22Rv1 (cell line): ENCODE measurements around the gene SDK2.

Experiments
- ZFX ChIP-seq: fragments of 450-650 bp; IDR thresholded peaks from 2 replicates; pipeline ENCODE4 v1.6.1; 2017; ENCODE audit warnings: antibody characterized with exemption, borderline replicate concordance
- TF ChIP-seq, protein P1 (sequence below): fragments of 450-650 bp; IDR thresholded peaks from 2 replicates; pipeline ENCODE4 v1.5.1; 2017; ENCODE audit warnings: mild to moderate bottlenecking

DNA sequence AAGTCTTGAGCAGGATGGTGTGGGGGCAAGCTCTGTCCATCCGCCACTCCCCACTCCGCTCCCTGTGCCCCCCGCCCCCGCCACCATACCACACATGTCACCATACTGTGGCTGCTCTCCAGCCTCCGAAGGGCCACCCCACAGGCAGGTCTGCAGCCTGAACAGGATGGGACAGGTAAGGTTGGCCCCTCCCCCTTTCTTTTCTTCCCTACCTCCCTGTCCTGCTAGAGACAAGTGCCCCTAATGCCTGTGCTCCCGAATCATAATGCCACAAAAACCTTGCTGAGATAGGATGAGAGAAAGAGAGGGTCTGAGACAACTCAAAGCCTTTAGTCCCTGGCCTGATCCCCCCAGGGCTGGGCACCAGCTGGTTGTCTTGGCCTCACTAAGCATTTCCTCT is 84.7 kb downstream of the SDK2 start:
- TF ChIP-seq, protein P1, sequence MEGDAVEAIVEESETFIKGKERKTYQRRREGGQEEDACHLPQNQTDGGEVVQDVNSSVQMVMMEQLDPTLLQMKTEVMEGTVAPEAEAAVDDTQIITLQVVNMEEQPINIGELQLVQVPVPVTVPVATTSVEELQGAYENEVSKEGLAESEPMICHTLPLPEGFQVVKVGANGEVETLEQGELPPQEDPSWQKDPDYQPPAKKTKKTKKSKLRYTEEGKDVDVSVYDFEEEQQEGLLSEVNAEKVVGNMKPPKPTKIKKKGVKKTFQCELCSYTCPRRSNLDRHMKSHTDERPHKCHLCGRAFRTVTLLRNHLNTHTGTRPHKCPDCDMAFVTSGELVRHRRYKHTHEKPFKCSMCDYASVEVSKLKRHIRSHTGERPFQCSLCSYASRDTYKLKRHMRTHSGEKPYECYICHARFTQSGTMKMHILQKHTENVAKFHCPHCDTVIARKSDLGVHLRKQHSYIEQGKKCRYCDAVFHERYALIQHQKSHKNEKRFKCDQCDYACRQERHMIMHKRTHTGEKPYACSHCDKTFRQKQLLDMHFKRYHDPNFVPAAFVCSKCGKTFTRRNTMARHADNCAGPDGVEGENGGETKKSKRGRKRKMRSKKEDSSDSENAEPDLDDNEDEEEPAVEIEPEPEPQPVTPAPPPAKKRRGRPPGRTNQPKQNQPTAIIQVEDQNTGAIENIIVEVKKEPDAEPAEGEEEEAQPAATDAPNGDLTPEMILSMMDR: no peak
- TF ChIP-seq ZFX: no peak
